NCI-H2196 treated with DMSO at 0.1 percent for 48 hours (cell line): Measurements from ENCODE around the gene FTHL17.

Source experiments
- DNase-seq: peaks from one replicate; lab custom pipeline; 2025; ENCODE audit not compliant: unreplicated experiment; lab: John Stamatoyannopoulos, UW

The FTHL17 gene

DNA sequence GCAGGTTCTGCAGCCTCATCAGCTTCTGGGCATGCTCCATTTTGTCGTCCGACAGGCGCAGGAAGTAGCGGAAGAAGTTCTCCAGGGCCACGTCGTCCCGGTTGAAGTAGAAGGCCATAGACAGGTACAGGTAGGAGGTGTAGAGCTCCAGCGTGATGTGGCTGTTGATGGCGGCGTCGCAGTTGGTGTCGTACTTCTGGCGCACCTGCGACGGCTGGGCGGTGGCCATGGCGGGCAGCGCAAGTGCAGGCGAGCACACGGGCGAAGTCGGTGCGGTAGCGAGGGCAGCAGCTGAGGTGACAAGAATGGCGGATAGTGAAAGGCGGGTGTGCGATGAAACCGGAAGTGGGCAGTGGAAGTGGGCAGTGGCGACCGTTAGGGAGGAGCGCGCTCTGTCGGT, at the start of gene FTHL17:
Gene FTHL17, minus strand, starts transcription at position 317 of the 400 bp plus-strand sequence. Its CDS starts 88 bp downstream, at position 229.
- no peak for DNase-seq

GRCh38 chrX:31117266-31117665, 45.4 kb upstream of the FTHL17 start:
- DNase-seq = no peak

DNA sequence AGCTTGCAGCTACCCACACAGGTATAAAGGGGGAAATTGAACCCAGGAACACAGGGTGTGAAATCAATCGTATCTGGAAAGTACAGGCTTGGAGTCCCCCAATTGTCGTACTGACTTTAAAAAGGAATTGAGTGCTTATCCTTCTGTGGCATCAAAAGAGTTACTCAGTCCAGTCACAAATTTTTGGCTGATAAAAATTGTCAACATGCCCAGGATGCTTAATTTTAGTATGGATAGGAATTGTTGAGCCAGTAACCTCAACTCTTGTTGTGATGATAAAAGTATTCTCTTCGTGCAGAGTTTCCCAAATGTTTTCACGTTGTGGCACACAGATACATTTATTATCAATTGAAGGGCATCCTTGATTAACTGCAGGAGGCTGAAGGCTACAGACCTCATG, 43.6 kb upstream of the FTHL17 start:
- no peak for DNase-seq

- no peak for DNase-seq
These were observed 43.0 kb upstream of the FTHL17 start for GRCh38 chrX:31114858-31115257.

GRCh38 chrX:31112226-31112999, 40.6 kb upstream of the FTHL17 start:
- DNase-seq = no peak

DNA sequence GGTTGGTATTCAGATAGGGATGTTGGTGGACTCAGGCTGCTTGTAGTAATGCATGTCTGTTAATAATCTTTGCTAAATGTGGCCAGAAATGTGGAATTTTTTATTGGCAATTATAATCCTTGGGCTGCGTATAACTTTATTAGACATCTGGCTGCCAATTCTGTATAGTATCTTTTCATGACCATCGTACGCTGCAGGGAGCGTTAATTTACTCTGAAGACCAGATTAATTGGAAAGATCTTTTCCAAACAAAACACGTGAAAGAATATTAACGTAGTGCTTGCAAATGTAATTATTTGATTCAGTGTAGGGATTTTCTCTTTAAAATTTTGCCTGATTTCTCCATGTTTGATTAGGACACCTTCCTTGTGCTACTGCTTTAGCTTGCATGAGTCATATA, 38.8 kb upstream of the FTHL17 start:
- DNase-seq = no peak

GRCh38 chrX:31099536-31100090, 27.8 kb upstream of the FTHL17 start:
- DNase-seq = no peak

DNA sequence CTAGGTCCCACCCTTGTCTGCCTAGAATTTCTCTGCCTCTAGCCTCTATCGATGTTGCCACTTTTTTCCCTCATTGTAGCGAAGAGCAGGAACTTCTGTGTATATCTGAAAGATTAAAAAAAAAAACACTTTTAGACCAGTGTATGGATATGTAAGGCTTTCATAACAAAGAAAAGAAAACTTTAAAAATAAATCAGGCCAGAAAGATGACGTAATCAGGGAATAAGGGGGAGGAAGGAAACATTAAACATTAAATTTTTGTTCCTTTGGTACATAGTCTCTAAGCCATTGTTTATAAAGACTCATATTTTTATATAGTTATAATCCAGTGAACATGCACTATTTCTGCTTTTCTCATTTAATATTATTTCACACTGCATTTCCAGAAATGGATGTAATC, 26.2 kb upstream of the FTHL17 start:
- no peak for DNase-seq

DNA sequence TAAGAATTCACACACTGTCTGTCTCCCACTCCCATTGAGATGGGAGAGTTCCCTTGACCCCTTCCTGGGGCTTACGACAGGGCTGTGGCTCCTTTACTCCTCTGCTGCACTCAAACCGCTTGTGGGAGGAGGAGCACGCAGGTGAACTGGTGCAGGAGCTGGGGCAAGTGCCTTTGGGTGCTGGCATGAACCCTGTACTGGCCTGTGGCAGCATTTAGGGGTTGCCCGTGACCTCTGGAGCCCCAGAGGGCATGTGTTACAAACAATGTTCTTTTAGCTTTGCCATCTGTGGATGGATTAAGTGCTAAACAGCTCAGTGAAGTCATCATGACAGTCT, 21.8 kb upstream of the FTHL17 start:
- no peak for DNase-seq

DNA sequence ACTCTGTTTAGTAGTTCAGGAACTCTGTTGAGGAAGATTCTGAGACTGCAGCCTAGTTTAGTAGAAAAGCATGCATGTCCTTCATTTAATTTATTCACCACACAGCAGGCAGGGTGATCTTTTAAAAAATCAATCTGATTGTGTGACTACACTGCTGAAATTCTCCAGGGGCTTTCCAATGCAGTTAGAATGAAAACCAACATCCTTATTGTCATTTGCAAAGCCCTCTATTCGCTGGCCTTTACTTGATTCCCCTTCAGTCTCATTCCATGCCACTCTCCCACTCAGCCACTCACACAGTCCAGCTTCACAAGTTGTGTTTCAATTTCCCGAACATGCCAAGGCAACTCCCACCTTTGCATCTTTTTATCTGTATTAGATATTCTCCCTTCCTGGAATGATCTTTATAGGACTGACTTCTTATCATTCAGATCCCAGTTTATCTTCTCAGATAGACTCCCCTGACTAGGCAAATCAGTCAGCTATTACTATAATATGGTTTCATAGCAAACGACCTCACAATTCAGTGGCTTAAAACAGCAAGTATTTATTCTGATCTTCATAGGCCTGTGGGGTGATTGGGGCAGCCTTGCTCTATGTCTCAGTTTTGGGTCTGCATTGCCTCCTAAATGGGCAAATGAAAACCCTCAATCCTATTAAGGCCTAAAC, 21.3 kb upstream of the FTHL17 start:
- DNase-seq = no peak

DNA sequence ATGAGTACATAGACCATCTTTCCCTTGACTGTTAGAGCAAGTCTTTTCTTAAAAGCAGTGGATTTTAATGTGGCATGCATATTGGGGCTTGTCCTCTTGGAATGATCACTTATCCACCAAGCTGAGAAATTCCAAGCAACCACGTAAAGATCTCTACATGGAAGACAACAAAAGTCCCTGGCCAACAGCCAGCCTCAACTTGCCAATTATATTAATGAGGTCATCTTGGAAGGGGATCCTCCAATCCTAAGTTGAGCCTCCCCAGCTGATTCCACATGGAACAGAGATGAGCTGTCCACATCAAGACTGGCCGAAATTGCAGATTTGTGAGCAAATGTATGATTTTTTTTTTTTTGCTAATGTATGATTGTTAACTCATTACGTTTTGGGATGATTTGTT, 20.6 kb upstream of the FTHL17 start:
- DNase-seq = no peak

DNA sequence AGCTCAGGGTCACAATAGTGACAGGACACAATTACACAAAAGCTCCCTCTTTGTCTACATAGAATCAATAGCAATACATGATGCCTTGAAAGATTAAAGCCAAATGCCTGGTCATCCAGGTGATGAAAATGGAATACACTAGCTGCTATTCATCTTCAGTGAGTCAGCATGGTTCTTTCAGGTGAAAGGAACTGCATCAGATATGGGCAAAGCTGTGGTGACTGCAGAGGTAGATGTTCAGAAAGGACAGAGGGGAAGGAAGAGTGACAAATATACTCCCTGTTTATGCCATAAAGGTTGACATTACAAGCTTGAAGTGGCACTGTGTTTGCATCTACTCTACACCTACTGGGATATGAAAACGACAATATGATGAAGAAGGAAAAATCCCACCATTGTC, 20.0 kb upstream of the FTHL17 start:
- no peak for DNase-seq

GRCh38 chrX:31074522-31074921, 2.7 kb upstream of the FTHL17 start:
- DNase-seq = no peak

- no peak for DNase-seq
These were observed 579 bp downstream of the FTHL17 start for GRCh38 chrX:31071262-31071661.

GRCh38 chrX:31070057-31070468, 1.8 kb downstream of the FTHL17 start:
- DNase-seq = no peak

- no peak for DNase-seq
These were observed 8.7 kb downstream of the FTHL17 start for GRCh38 chrX:31063114-31063513.

DNA sequence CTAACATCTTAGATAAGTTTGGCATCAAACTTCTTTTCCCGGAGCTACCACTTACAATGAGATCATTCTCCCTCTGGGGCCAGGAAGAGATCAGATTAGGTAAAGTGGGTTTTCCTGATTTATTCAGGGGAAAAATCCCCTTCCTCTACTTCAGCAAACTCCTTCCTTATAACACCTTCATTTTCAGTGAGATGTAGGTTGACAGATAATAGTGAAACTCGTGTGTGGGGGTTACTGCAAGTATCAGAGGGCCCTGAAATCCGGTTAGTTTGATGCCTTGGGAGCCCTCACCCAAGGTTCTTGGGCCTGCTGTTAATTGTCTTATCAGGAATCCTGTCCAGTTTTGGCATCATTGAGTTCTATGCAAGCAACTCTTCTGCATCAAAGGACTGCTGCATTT, 10.8 kb downstream of the FTHL17 start:
- no peak for DNase-seq

DNA sequence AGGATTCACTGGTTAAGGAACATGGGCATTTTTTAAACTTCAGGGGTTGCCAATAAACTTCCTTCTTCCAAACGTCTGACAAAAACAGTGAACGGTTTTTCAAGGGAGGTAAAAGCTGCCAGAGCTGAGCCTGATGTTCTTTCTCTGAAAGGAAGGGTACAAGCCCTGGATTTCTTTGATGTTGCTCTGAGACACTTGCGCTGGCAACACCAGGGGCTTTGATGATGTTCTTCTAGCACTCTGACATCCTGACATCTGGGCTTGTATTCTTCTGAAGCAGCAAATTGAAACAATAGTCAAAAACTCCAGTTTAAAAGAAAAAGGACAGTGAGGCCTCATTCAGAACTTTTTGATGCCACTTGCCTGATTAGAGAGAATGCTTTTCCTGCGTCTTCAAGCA, 11.8 kb downstream of the FTHL17 start:
- no peak for DNase-seq

- DNase-seq = no peak
These were observed 13.6 kb downstream of the FTHL17 start for GRCh38 chrX:31058284-31058683.

GRCh38 chrX:31057691-31058090, 14.2 kb downstream of the FTHL17 start:
- DNase-seq = no peak

DNA sequence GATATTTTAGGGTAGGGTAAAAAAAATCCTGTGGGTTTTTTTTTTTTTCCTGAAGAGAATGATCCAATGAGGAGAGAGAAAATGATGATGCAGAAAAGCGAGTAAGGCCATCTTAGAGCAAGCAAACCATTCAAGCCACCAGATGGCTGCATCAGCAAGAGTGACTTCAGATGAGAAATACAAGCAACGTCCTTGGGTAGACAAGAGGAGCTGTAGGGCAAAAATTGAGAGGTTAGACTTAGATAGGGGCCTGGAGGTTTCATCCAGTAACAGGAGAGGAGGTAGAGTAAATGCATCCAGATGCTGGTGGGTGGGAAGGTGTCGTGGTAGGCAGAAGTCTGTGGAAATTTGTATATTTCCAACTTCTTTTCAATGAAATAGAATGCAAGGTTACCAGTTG, 14.6 kb downstream of the FTHL17 start:
- no peak for DNase-seq

DNA sequence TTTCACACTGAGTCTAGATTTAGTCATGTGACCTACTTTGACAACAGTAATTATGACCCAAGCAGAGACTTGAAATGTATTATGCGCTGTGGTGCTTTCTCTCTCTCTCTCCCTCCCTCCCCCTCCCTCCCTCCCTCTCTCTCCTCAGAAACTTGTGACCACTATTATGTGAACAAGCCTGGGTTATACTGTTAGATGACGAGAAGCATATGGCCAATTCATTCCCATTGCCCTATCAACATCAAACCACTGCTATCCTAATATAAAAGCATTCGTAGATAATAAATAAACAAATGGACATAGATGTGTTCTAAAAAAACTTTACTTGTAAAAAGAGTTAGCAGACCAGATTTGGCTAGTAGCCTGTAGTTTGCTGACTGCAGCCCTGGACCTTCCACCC, 18.2 kb downstream of the FTHL17 start:
- DNase-seq = no peak

DNA sequence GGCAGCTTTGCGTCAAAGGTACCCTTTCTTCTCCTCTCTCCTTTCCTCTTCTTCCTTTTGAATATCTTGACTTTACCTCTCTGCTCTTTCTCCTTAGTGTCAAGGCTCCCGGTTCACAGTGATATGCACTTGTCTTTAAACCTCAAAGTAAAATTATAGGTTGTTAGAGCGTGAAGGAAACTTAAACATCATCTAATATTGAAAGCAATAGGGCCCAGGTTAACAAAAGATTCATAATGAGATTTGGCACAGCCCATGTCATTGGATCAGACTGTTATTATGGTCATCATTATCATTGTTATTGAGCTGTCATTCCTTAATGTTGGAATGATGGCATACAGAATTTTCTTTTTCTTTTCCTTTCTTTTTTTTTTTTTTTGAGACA, 32.5 kb downstream of the FTHL17 start:
- DNase-seq = no peak
